Progenitor cell of endocrine pancreas (in vitro differentiated cells): ENCODE results near the gene CALHM1. TPM values are rescaled to one million over a fixed set of nuclear protein-coding genes. Genes with fewer than 3 reads are reported as not detected.

ENCODE experiments used
- DNase-seq: peaks from one replicate; pipeline ENCODE4 v3.0.0; 2021; ENCODE audit warnings: low spot score; ENCODE audit not compliant: unreplicated experiment
- H3K27ac Mint-ChIP-seq: 2 replicates; pipeline ENCODE4 v1.8.0; 2021; ENCODE audit warnings: mild to moderate bottlenecking, moderate library complexity, mixed read lengths
- H3K27me3 Mint-ChIP-seq: 2 replicates; pipeline ENCODE4 v1.8.0; 2021; ENCODE audit warnings: mixed read lengths
- H3K36me3 Mint-ChIP-seq: 2 replicates; pipeline ENCODE4 v1.8.0; 2022; ENCODE audit warnings: mixed read lengths; ENCODE audit not compliant: insufficient read depth
- H3K4me1 Mint-ChIP-seq: 2 replicates; pipeline ENCODE4 v1.8.0; 2021; ENCODE audit warnings: low read depth, mixed read lengths
- H3K4me3 Mint-ChIP-seq: 2 replicates; pipeline ENCODE4 v1.8.0; 2021; ENCODE audit warnings: low read depth, mild to moderate bottlenecking, moderate library complexity, mixed read lengths
- H3K9me3 Mint-ChIP-seq: 2 replicates; pipeline ENCODE4 v1.8.0; 2021; ENCODE audit warnings: low read depth, mixed read lengths
- CTCF ChIP-seq: fragments of 200-600 bp; sonication (generic); IDR thresholded peaks from one replicate; pipeline ENCODE4 v1.5.0; 2021; ENCODE audit warnings: antibody characterized with exemption, mild to moderate bottlenecking; ENCODE audit not compliant: unreplicated experiment
- total RNA-seq: library from RNA; stranded (reverse); gene quantifications from 2 replicates; pipeline ENCODE4 v1.2.1, GENCODE V29; 2021

The CALHM1 gene
- total RNA-seq, 1 donor from 2014 or later, result not detected

DNA sequence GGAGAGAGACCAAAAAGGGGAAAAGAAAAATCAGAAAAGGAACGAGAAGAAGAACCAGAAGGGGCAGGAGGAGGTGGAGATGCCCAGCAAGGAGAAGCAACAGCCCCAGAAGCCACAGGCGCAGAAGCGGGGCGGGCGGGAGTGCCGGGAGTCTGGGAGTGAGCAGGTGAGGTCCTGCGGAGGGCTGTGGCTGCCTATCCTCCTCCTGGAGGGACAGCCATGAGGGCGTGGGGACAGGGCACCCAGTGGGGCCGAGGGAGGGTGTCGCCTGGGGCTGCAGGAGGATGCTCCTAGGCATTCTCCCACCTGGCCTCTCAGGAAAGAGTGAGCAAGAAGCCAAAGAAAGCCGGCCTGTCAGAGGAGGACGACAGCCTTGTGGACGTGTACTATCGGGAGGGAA, 18.3 kb downstream of the CALHM1 start:
- H3K27me3 Mint-ChIP-seq, result no peaks in the 10 kb centered on the region
- H3K36me3 Mint-ChIP-seq, result peaks cover 27% of the 10 kb centered on the region
- no peak for DNase-seq
- H3K4me3 Mint-ChIP-seq, result no peak overlapping the region
- no peaks in the 10 kb centered on the region for H3K9me3 Mint-ChIP-seq
- H3K27ac Mint-ChIP-seq, result peak overlapping the region; percentile 87
- H3K4me1 Mint-ChIP-seq, result peaks cover 7% of the 10 kb centered on the region
- TF ChIP-seq CTCF, result no peak

GRCh38 chr10:103439776-103440175, 18.9 kb downstream of the CALHM1 start:
- TF ChIP-seq CTCF, result no peak
- Mint-ChIP-seq H3K36me3 (peaks cover 24% of the 10 kb centered on the region), H3K4me3 (no peak overlapping the region), H3K4me1 (peaks cover 7% of the 10 kb centered on the region), H3K27me3 (no peaks in the 10 kb centered on the region), H3K27ac (peak overlapping the region; percentile 87), H3K9me3 (no peaks in the 10 kb centered on the region)
- DNase-seq, result no peak

DNA sequence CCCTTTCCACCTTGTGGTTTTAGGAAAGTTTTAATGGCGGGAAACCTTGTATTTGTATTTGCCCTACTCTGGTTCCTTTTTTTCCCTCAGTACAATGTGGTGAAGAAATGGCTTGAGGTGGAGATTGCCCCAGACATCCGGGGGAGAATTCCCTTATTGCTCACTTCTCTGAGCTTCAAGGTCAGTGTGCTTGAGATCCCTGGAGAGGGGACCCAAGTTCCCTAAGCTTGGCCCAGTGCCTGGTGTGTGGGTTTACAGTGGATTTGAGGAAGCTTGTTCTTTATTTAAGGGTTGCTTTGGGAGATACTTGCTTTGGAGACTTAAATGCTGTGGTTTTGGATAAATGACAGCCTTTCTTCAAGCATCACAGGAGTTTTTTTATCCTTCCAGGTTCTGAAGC, 24.8 kb downstream of the CALHM1 start:
- Mint-ChIP-seq H3K9me3 (no peaks in the 10 kb centered on the region), H3K27ac (no peak overlapping the region), H3K36me3 (peaks cover 22% of the 10 kb centered on the region), H3K4me3 (no peak overlapping the region), H3K4me1 (peaks cover 5% of the 10 kb centered on the region), H3K27me3 (no peaks in the 10 kb centered on the region)
- no peak for DNase-seq
- no peak for TF ChIP-seq CTCF

- Mint-ChIP-seq H3K4me3 (no peak overlapping the region), H3K9me3 (no peaks in the 10 kb centered on the region), H3K27me3 (no peaks in the 10 kb centered on the region), H3K36me3 (peaks cover 25% of the 10 kb centered on the region), H3K4me1 (peaks cover 5% of the 10 kb centered on the region), H3K27ac (no peak overlapping the region)
- DNase-seq, result no peak
- no peak for TF ChIP-seq CTCF
These were observed 26.8 kb downstream of the CALHM1 start for GRCh38 chr10:103431902-103432301.

DNA sequence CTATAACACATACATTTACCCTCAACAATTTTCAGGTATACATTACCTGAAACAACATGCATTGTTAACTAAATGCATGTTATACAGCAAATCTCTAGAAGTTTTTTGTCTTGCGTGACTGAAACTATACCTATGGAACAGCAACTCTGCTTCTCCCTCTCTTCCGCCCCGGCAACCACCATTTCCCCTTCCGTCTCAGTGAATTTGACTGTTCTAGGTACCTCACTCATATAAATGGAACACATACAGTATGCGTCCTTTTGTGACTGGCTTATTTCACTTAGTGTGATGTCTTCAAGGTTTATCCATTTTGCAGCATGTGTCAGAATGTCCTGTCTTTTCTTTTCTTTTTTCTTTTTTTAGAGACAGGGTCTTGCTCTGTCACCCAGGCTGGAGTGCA, 29.1 kb downstream of the CALHM1 start:
- Mint-ChIP-seq H3K4me1 (peaks cover 5% of the 10 kb centered on the region), H3K9me3 (no peaks in the 10 kb centered on the region), H3K27ac (no peak overlapping the region), H3K27me3 (no peaks in the 10 kb centered on the region), H3K4me3 (no peak overlapping the region), H3K36me3 (peaks cover 29% of the 10 kb centered on the region)
- no peak for TF ChIP-seq CTCF
- DNase-seq, result no peak
